ENCODE measurements around the gene DNAJC28. TPM values are rescaled to one million over a fixed set of nuclear protein-coding genes. Genes with fewer than 3 reads are reported as not detected.
A peak's percentile ranks its signal among the peaks of the same experiment; 100 is the strongest.

Gene DNAJC28
- total and polyA plus RNA-seq, 12 donors = 2.4 to 9.1 (median 3.8) TPM

- H3K27ac ChIP-seq = peak overlapping the region; percentile 93 to 99 (median 97)
- no peaks in the 10 kb centered on the region for H3K27me3 ChIP-seq
- peaks cover 0 to 16% of the 10 kb centered on the region in 2 donors for H3K4me1 ChIP-seq (replicated peaks in 1 of 2)
- peak overlapping the region; percentile 12 to 92 (median 88) for H3K4me3 ChIP-seq
- H3K36me3 ChIP-seq (replicated peaks in 1 of 2) = no peaks in the 10 kb centered on the region
- intact Hi-C loops (cut with DNase I) = no loop called here
- TF ChIP-seq POLR2A (IDR thresholded peaks at IDR 0.05) = no peak
- TF ChIP-seq, protein P1, sequence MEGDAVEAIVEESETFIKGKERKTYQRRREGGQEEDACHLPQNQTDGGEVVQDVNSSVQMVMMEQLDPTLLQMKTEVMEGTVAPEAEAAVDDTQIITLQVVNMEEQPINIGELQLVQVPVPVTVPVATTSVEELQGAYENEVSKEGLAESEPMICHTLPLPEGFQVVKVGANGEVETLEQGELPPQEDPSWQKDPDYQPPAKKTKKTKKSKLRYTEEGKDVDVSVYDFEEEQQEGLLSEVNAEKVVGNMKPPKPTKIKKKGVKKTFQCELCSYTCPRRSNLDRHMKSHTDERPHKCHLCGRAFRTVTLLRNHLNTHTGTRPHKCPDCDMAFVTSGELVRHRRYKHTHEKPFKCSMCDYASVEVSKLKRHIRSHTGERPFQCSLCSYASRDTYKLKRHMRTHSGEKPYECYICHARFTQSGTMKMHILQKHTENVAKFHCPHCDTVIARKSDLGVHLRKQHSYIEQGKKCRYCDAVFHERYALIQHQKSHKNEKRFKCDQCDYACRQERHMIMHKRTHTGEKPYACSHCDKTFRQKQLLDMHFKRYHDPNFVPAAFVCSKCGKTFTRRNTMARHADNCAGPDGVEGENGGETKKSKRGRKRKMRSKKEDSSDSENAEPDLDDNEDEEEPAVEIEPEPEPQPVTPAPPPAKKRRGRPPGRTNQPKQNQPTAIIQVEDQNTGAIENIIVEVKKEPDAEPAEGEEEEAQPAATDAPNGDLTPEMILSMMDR (IDR thresholded peaks at IDR 0.05) = peak in 3 of 6 experiments; percentile 17 to 20 (median 17)
- DNase-seq = peak; percentile 16 to 60 (median 47)
- H3K9me3 ChIP-seq (replicated peaks in 1 of 3) = no peaks in the 10 kb centered on the region
- 0 to 1% (median 1%) methylated on average over 30 to 68 of the region's 68 CpGs for WGBS, 4 donors
Observed at GRCh38 chr21:33478935-33479678, 12.4 kb downstream of the DNAJC28 start.

DNA sequence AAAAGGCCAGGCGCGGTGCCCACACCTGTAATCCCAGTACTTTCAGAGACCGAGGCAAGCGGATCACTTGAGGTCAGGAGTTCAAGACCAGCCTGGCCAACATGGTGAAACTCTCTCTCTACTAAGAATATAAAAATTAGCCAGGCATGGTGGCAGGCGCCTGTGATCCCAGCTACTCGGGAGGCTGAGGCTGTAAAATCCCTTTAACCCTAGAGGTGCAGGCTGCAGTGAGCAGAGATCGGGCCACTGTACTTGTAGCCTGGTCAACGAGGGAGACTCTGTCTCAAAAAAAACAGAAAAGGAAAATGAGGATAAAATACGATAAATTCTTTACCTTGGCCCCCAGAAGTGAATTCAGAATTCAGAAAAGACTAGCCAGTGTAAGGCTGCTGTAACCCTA, 13.3 kb downstream of the DNAJC28 start:
- Histone ChIP-seq H3K4me3 (peak overlapping the region in 1 of 4 donors; percentile 88), H3K27ac (peak overlapping the region in 1 of 5 donors; percentile 97), H3K27me3 (no peaks in the 10 kb centered on the region), H3K4me1 (replicated peaks in 1 of 2) (peaks cover 0 to 16% of the 10 kb centered on the region in 2 donors), H3K9me3 (replicated peaks in 1 of 3) (no peaks in the 10 kb centered on the region), H3K36me3 (replicated peaks in 1 of 2) (no peaks in the 10 kb centered on the region)
- intact Hi-C loops (cut with DNase I) = no loop called here
- DNase-seq = peak in 1 of 7 donors; percentile 51
- TF ChIP-seq POLR2A (IDR thresholded peaks at IDR 0.05) = no peak
- TF ChIP-seq, protein P1 (IDR thresholded peaks at IDR 0.05) = no peak
- WGBS, 4 donors = 59 to 66% (median 63%) methylated on average over 9 of the region's 9 CpGs

GRCh38 chr21:33477066-33477465, 14.4 kb downstream of the DNAJC28 start:
- Histone ChIP-seq H3K36me3 (replicated peaks in 1 of 2) (no peaks in the 10 kb centered on the region), H3K9me3 (replicated peaks in 1 of 3) (no peaks in the 10 kb centered on the region), H3K27ac (no peak overlapping the region), H3K4me3 (no peak overlapping the region), H3K4me1 (replicated peaks in 1 of 2) (peaks cover 0 to 16% of the 10 kb centered on the region in 2 donors), H3K27me3 (no peaks in the 10 kb centered on the region)
- DNase-seq = peak in 1 of 7 donors; percentile 40
- no peak for TF ChIP-seq POLR2A (IDR thresholded peaks at IDR 0.05)
- TF ChIP-seq, protein P1 (IDR thresholded peaks at IDR 0.05) = no peak
- intact Hi-C loops (cut with DNase I) = no loop called here
- 87 to 97% (median 90%) methylated on average over 6 to 7 of the region's 7 CpGs for WGBS, 4 donors

DNA sequence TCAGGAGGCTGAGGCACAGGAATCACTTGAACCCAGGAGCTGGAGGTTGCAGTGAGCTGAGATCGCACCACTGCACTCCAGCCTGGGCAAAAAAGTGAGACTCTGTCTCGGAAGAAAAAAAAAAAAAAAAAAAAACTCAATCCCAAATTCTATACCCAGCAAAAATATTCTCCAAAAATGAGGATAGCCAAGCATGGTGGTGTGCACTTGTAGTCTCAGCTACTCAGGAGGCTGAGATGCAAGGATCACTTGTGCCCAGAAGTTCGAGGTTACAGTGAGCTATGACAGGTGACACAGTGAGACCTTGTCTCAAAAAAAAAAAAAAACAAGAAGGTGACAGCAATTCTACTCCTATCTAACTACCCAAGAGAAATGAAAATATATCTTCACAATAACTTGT, 18.2 kb downstream of the DNAJC28 start:
- H3K9me3 ChIP-seq (replicated peaks in 1 of 3) = no peaks in the 10 kb centered on the region
- H3K4me3 ChIP-seq = no peak overlapping the region
- TF ChIP-seq POLR2A (IDR thresholded peaks at IDR 0.05) = no peak
- TF ChIP-seq, protein P1 (IDR thresholded peaks at IDR 0.05) = no peak
- peaks cover 15 to 17% of the 10 kb centered on the region in 2 donors for H3K4me1 ChIP-seq (replicated peaks in 1 of 2)
- H3K27me3 ChIP-seq = no peaks in the 10 kb centered on the region
- H3K36me3 ChIP-seq (replicated peaks in 1 of 2) = no peaks in the 10 kb centered on the region
- intact Hi-C loops (cut with DNase I) = no loop called here
- 94 to 98% (median 97%) methylated on average over 2 to 3 of the region's 3 CpGs for WGBS, 4 donors
- DNase-seq = no peak
- no peak overlapping the region for H3K27ac ChIP-seq

Data from adrenal gland (tissue), 12 donors.